Neural progenitor cell (in vitro differentiated cells): Measurements from ENCODE around the gene SDC4.

Experiments used
- CTCF ChIP-seq: fragments of 200-600 bp; sonication (generic); IDR thresholded peaks from 2 replicates; pipeline ENCODE4 v1.5.1; 2017; ENCODE audit warnings: antibody characterized with exemption, mild to moderate bottlenecking
- EZH2 ChIP-seq: fragments of 200-600 bp; sonication (generic); IDR thresholded peaks from 2 replicates; pipeline ENCODE4 v1.6.1; 2017; ENCODE audit warnings: antibody characterized with exemption, mild to moderate bottlenecking, moderate library complexity
- EZH2phosphoT487 ChIP-seq: fragments of 200-600 bp; sonication (generic); IDR thresholded peaks from 2 replicates; pipeline ENCODE4 v1.6.1; 2017; ENCODE audit warnings: antibody characterized with exemption

GRCh38 chr20:45294659-45295058, 53.6 kb downstream of the SDC4 start:
- TF ChIP-seq CTCF: no peak
- TF ChIP-seq EZH2: no peak
- no peak for TF ChIP-seq EZH2phosphoT487
